PC-3 (cell line): ENCODE data around the gene MPZL1. TPM values are rescaled to one million over a fixed set of nuclear protein-coding genes. Genes with fewer than 3 reads are reported as not detected.

Experiments used
- ATAC-seq: fragments of 200-7000 bp; cut with Tn5 transposase; 2 replicates; pipeline ENCODE4 v1.9.1; 2020; ENCODE audit warnings: mild to moderate bottlenecking, moderate library complexity
- BruUV-seq: library from RNA; stranded (reverse); fragments of 400-500 nt; replicated peaks from 2 replicates; lab custom pipeline; 2021; lab: Mats Ljungman, UMichigan
- CTCF ChIA-PET: fragments of 300-600 bp; sonication (Branson Sonifier 250); formaldehyde crosslinking; loops from one replicate; lab custom pipeline; 2022; ENCODE audit warnings: antibody characterized with exemption; lab: Charles Lee
- POLR2A ChIA-PET: fragments of 300-600 bp; sonication (Branson Sonifier 250); formaldehyde crosslinking; loops from one replicate; lab custom pipeline; 2022; ENCODE audit warnings: antibody characterized with exemption; ENCODE audit not compliant: unreplicated experiment; lab: Charles Lee
- DNase-seq: peaks from one replicate; pipeline ENCODE4 v3.0.0-alpha.2; 2015
- H2AFZ ChIP-seq: fragments of 300-600 bp; sonication (generic); 2 replicates; pipeline ENCODE4 v1.6.0; 2016; ENCODE audit warnings: antibody characterized with exemption, low read length
- H3F3A ChIP-seq: fragments of 300-600 bp; sonication (generic); one replicate; pipeline ENCODE4 v1.6.0; 2017; ENCODE audit warnings: antibody characterized with exemption, low read length, control low read depth, mild to moderate bottlenecking; ENCODE audit not compliant: unreplicated experiment
- H3K27ac ChIP-seq: fragments of 300-600 bp; sonication (generic); 2 replicates; pipeline ENCODE4 v1.5.1; 2016; ENCODE audit warnings: mild to moderate bottlenecking, low read length
- H3K27me3 ChIP-seq: fragments of 300-600 bp; sonication (generic); 2 replicates; pipeline ENCODE4 v1.6.1; 2016; ENCODE audit warnings: low read length, mixed read lengths
- H3K36me3 ChIP-seq: fragments of 300-600 bp; sonication (generic); 2 replicates; pipeline ENCODE4 v1.6.1; 2016; ENCODE audit warnings: low read depth, mixed run types, low read length, mixed read lengths
- H3K4me1 ChIP-seq: fragments of 300-600 bp; sonication (generic); 2 replicates; pipeline ENCODE4 v1.5.1; 2016; ENCODE audit warnings: low read length; ENCODE audit not compliant: insufficient read depth
- H3K4me2 ChIP-seq: fragments of 300-600 bp; sonication (generic); 2 replicates; pipeline ENCODE4 v1.6.0; 2016; ENCODE audit warnings: low read length
- H3K4me3 ChIP-seq: fragments of 300-600 bp; sonication (generic); 2 replicates; pipeline ENCODE4 v1.5.1; 2016; ENCODE audit warnings: mild to moderate bottlenecking, low read length, mixed read lengths
- H3K79me2 ChIP-seq: fragments of 300-600 bp; sonication (generic); 2 replicates; pipeline ENCODE4 v1.6.1; 2017; ENCODE audit warnings: low read length, mixed read lengths
- H3K9ac ChIP-seq: fragments of 300-600 bp; sonication (generic); 2 replicates; pipeline ENCODE4 v1.6.0; 2016; ENCODE audit warnings: mild to moderate bottlenecking, low read length
- H3K9me2 ChIP-seq: fragments of 300-600 bp; sonication (generic); replicated peaks from 2 replicates; pipeline ENCODE4 v1.6.1; 2016; ENCODE audit warnings: mixed run types, low read length, mixed read lengths
- H3K9me3 ChIP-seq: fragments of 300-600 bp; sonication (generic); 2 replicates; pipeline ENCODE4 v1.6.1; 2016; ENCODE audit warnings: low read length, mixed read lengths
- H4K20me1 ChIP-seq: fragments of 300-600 bp; sonication (generic); 2 replicates; pipeline ENCODE4 v1.6.1; 2016; ENCODE audit warnings: low read length, mixed read lengths
- EZH2 ChIP-seq: fragments of 300-600 bp; sonication (generic); IDR thresholded peaks from one replicate; pipeline ENCODE4 v1.6.1; 2017; ENCODE audit warnings: antibody characterized with exemption, mild to moderate bottlenecking, low read length; ENCODE audit not compliant: unreplicated experiment
- EZH2phosphoT487 ChIP-seq: fragments of 300-600 bp; sonication (generic); IDR thresholded peaks from 2 replicates; pipeline ENCODE4 v1.6.1; 2018; ENCODE audit warnings: mild to moderate bottlenecking, antibody characterized with exemption, low read length, borderline replicate concordance
- intact Hi-C: fragments of 100-400 bp; cut with micrococcal nuclease; formaldehyde crosslinking; loops from 2 replicates; pipeline ENCODE4 v1.9.0; 2023
- total RNA-seq: library from RNA; depleted of rRNA; stranded (reverse); fragments of >200 nt; gene quantifications from 2 replicates; pipeline ENCODE4 v1.2.3, GENCODE V29; 2014
- TF ChIP-seq, protein P1 (sequence below): fragments of 300-600 bp; sonication (generic); conservative IDR thresholded peaks from 2 replicates; pipeline ENCODE4 v1.5.1; 2017; ENCODE audit warnings: antibody characterized with exemption, low read depth, mild to moderate bottlenecking, low read length

Gene MPZL1
- total RNA-seq, 1 experiment from 2014 or later = 86.5 TPM

DNA sequence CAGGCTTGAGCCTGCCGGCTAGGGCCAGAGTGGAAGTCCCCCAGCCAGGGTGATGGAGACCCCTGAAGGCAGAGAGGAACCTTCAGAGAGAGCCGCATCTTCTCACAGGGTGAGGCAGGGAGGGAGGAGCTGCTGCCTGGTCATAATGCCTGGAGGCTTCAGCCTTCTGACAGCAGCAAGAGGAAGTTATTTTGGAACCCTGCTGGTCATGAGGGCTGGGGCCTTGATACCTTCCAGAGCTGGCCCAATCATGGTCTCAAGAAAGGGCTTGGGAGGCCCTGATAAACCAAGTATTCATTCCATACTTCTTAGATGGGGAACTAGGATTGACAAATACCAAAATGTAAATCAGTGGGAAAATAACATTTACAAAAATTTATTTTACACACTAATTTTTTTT is 26.6 kb upstream of the MPZL1 start:
- no peaks in the 10 kb centered on the region for H3K9me2 ChIP-seq
- no peaks in the 10 kb centered on the region for H3K4me1 ChIP-seq
- H3K9me3 ChIP-seq = no peaks in the 10 kb centered on the region
- no peak overlapping the region for H3K27ac ChIP-seq
- no peak for DNase-seq
- H3K4me2 ChIP-seq = no peak overlapping the region
- H4K20me1 ChIP-seq = no peaks in the 10 kb centered on the region
- H3K4me3 ChIP-seq = no peak overlapping the region
- H2AFZ ChIP-seq = no peak overlapping the region
- no TSS peak for BruUV-seq
- H3K79me2 ChIP-seq = no peaks in the 10 kb centered on the region
- TF ChIP-seq EZH2 (no peak), EZH2phosphoT487 (no peak)
- TF ChIP-seq, protein P1, sequence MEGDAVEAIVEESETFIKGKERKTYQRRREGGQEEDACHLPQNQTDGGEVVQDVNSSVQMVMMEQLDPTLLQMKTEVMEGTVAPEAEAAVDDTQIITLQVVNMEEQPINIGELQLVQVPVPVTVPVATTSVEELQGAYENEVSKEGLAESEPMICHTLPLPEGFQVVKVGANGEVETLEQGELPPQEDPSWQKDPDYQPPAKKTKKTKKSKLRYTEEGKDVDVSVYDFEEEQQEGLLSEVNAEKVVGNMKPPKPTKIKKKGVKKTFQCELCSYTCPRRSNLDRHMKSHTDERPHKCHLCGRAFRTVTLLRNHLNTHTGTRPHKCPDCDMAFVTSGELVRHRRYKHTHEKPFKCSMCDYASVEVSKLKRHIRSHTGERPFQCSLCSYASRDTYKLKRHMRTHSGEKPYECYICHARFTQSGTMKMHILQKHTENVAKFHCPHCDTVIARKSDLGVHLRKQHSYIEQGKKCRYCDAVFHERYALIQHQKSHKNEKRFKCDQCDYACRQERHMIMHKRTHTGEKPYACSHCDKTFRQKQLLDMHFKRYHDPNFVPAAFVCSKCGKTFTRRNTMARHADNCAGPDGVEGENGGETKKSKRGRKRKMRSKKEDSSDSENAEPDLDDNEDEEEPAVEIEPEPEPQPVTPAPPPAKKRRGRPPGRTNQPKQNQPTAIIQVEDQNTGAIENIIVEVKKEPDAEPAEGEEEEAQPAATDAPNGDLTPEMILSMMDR = no peak
- CTCF ChIA-PET = no interaction called here
- no peaks in the 10 kb centered on the region for H3F3A ChIP-seq
- no peaks in the 10 kb centered on the region for H3K27me3 ChIP-seq
- no peaks in the 10 kb centered on the region for H3K36me3 ChIP-seq
- no peak for ATAC-seq
- no peak overlapping the region for H3K9ac ChIP-seq
- POLR2A ChIA-PET = no interaction called here
- intact Hi-C loops = no loop called here

GRCh38 chr1:167695756-167696561 is 25.8 kb upstream of the MPZL1 start:
- Histone ChIP-seq H3F3A (no peaks in the 10 kb centered on the region), H3K27ac (no peak overlapping the region), H3K27me3 (peaks cover 4% of the 10 kb centered on the region; the same call in 1 of the 2 replicates), H3K4me1 (no peaks in the 10 kb centered on the region), H4K20me1 (no peaks in the 10 kb centered on the region), H3K36me3 (no peaks in the 10 kb centered on the region), H3K9me3 (no peaks in the 10 kb centered on the region), H2AFZ (no peak overlapping the region), H3K4me3 (no peak overlapping the region), H3K79me2 (no peaks in the 10 kb centered on the region), H3K9ac (no peak overlapping the region), H3K4me2 (no peak overlapping the region), H3K9me2 (no peaks in the 10 kb centered on the region)
- no peak for ATAC-seq
- ChIA-PET POLR2A (interaction anchor here (0.6 kb wide), 1 partner anchor 169 kb away, joined by 4 read pairs; no protein-coding TSS in a partner anchor), CTCF (interaction anchor here (0.6 to 0.7 kb wide), 2 partner anchors 10 to 46 kb away, joined by 3 read pairs; no protein-coding TSS in a partner anchor)
- BruUV-seq = no TSS peak
- no peak for DNase-seq
- intact Hi-C loops = no loop called here
- TF ChIP-seq, protein P1 = no peak
- TF ChIP-seq EZH2phosphoT487 (no peak), EZH2 (no peak)

- no peaks in the 10 kb centered on the region for H3K79me2 ChIP-seq
- H3K4me3 ChIP-seq = no peak overlapping the region
- no peak overlapping the region for H3K9ac ChIP-seq
- no peak overlapping the region for H3K4me2 ChIP-seq
- no peak overlapping the region for H3K27ac ChIP-seq
- no peaks in the 10 kb centered on the region for H3K9me2 ChIP-seq
- no peak for TF ChIP-seq EZH2
- TF ChIP-seq, protein P1 = no peak
- no peak for TF ChIP-seq EZH2phosphoT487
- no peaks in the 10 kb centered on the region for H3K36me3 ChIP-seq
- H3K9me3 ChIP-seq = no peaks in the 10 kb centered on the region
- DNase-seq (no peak), ATAC-seq (no peak; the same call in 1 of the 2 replicates)
- H3F3A ChIP-seq = no peaks in the 10 kb centered on the region
- peaks cover 18% of the 10 kb centered on the region for H3K27me3 ChIP-seq
- H4K20me1 ChIP-seq = no peaks in the 10 kb centered on the region
- no peak overlapping the region for H2AFZ ChIP-seq
- no TSS peak for BruUV-seq
- ChIA-PET CTCF (no interaction called here), POLR2A (no interaction called here)
- no peaks in the 10 kb centered on the region for H3K4me1 ChIP-seq
- intact Hi-C loops = no loop called here
Observed at GRCh38 chr1:167697667-167698141, 24.1 kb upstream of the MPZL1 start.
